GM18499 (cell line): ENCODE data around the gene OR10H5.
"Not testable (repeated sequence)": the region's sequence is repeated elsewhere in the genome, so short reads cannot be mapped to it uniquely, and the experiment has no call there.

Source experiments
- ATAC-seq: cut with Tn5 transposase; IDR thresholded peaks from one replicate; pipeline ENCODE4 v1.9.1; 2021; ENCODE audit warnings: moderate number of reproducible peaks; ENCODE audit not compliant: insufficient read depth, unreplicated experiment

OR10H5 gene

GRCh38 chr19:15787611-15788155, at the start of gene OR10H5:
OR10H5 (plus strand) TSS chr19:15787661; CDS start chr19:15794049, 6,388 bp downstream.
- ATAC-seq: no peak

- ATAC-seq: no peak
These were observed 49.7 kb upstream of the OR10H5 start, which contains the start of gene OR10H3 for GRCh38 chr19:15737722-15738121. OR10H3 (plus strand) TSS chr19:15737985; CDS start chr19:15741393, 3,408 bp downstream.

- ATAC-seq: no peak
These were observed 46.7 kb upstream of the OR10H5 start for GRCh38 chr19:15740785-15741184.

- no peak for ATAC-seq
These were observed 39.2 kb upstream of the OR10H5 start for GRCh38 chr19:15748239-15748638.

- ATAC-seq: no peak
These were observed 29.1 kb upstream of the OR10H5 start for GRCh38 chr19:15758379-15758778.

GRCh38 chr19:15759962-15760565, 27.4 kb upstream of the OR10H5 start:
- ATAC-seq: no peak

- no peak for ATAC-seq
These were observed 17.9 kb upstream of the OR10H5 start for GRCh38 chr19:15769586-15769985.

GRCh38 chr19:15774159-15774558, 13.3 kb upstream of the OR10H5 start:
- not testable (repeated sequence) for ATAC-seq

- no peak for ATAC-seq
These were observed 12.2 kb upstream of the OR10H5 start for GRCh38 chr19:15775249-15775648.

- no peak for ATAC-seq
These were observed 11.2 kb upstream of the OR10H5 start for GRCh38 chr19:15776264-15776663.

- ATAC-seq: no peak
These were observed 10.2 kb upstream of the OR10H5 start for GRCh38 chr19:15776991-15777970.

GRCh38 chr19:15779756-15780476, 7.5 kb upstream of the OR10H5 start:
- no peak for ATAC-seq

- no peak for ATAC-seq
These were observed 6.6 kb upstream of the OR10H5 start for GRCh38 chr19:15780610-15781418.

GRCh38 chr19:15781661-15782060, 5.8 kb upstream of the OR10H5 start:
- no peak for ATAC-seq

GRCh38 chr19:15782211-15782610, 5.2 kb upstream of the OR10H5 start:
- no peak for ATAC-seq

GRCh38 chr19:15782896-15783295, 4.6 kb upstream of the OR10H5 start:
- ATAC-seq: not testable (repeated sequence)

GRCh38 chr19:15788594-15789270, 1.3 kb downstream of the OR10H5 start:
- ATAC-seq: no peak

- ATAC-seq: no peak
These were observed 2.6 kb downstream of the OR10H5 start for GRCh38 chr19:15790096-15790495.

- not testable (repeated sequence) for ATAC-seq
These were observed 6.8 kb downstream of the OR10H5 start for GRCh38 chr19:15794279-15794678.
